Sigmoid colon (tissue), 4 donors: ENCODE data around the gene MAMSTR.

ENCODE experiments used
- EP300 ChIP-seq, 4 donors: sonication (generic); formaldehyde crosslinking; IDR thresholded peaks; one replicate each; pipeline ENCODE4 v1.6.1; 2017; ENCODE audit warnings: antibody characterized with exemption in 4 of 4
- POLR2A ChIP-seq, 2 donors: fragments of 450-650 bp; IDR thresholded peaks; one replicate each; pipeline ENCODE4 v1.6.1; 2016; ENCODE audit warnings: antibody characterized with exemption in 2 of 2, mild to moderate bottlenecking in 2 of 2, moderate library complexity in 2 of 2
- TF ChIP-seq, protein P1 (sequence below), 4 experiments: fragments of 450-650 bp in 3 of 4; fragments of 200-600 bp in 1 of 4; IDR thresholded peaks; one replicate each; pipeline ENCODE4 v1.5.1; 2016 to 2019; ENCODE audit warnings: antibody characterized with exemption in 4 of 4, mild to moderate bottlenecking in 3 of 4, moderate library complexity in 2 of 4

DNA sequence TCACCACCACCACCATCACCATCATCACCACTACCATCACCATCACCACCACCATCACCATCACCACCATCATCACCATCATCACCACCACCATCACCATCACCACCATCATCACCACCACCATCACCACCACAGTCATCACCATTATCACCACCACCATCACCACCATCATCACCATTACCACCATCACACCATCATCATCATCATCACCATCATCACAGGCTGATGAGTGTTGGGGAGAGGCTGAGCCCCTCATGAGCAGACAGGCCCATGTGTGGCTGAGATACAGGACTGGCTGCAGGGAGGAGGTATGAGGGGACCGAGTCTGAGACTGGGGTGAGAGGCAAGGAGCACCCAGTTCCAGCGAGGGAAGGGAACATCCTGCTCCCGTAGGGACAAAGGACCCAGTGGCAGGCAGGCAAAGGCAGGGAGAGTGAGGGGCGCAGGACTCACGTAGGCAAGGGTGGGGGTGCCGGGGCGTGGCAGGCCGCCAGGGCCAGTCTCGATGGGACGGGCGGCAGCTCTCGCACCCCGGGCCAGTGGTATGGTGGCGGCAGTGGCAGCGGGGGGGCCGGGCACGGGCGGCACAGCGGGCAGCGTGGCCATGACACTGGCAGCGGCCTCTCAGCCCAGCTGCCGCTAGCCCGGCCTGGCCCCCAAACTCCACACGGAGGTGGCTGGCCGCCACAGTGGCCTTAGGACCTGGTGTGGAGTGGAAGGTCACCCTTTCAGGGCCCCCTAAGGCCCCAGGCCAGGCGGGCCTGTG, 49.4 kb downstream of the MAMSTR start:
- TF ChIP-seq, protein P1, sequence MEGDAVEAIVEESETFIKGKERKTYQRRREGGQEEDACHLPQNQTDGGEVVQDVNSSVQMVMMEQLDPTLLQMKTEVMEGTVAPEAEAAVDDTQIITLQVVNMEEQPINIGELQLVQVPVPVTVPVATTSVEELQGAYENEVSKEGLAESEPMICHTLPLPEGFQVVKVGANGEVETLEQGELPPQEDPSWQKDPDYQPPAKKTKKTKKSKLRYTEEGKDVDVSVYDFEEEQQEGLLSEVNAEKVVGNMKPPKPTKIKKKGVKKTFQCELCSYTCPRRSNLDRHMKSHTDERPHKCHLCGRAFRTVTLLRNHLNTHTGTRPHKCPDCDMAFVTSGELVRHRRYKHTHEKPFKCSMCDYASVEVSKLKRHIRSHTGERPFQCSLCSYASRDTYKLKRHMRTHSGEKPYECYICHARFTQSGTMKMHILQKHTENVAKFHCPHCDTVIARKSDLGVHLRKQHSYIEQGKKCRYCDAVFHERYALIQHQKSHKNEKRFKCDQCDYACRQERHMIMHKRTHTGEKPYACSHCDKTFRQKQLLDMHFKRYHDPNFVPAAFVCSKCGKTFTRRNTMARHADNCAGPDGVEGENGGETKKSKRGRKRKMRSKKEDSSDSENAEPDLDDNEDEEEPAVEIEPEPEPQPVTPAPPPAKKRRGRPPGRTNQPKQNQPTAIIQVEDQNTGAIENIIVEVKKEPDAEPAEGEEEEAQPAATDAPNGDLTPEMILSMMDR (IDR thresholded peaks at IDR 0.05), result no peak
- TF ChIP-seq POLR2A (IDR thresholded peaks at IDR 0.05) (no peak), EP300 (IDR thresholded peaks at IDR 0.05) (no peak)
